Breast epithelium (tissue), 3 donors: ENCODE data around the gene GAB3.

Source experiments
- CTCF ChIP-seq, 3 donors: fragments of 450-650 bp; IDR thresholded peaks; one replicate each; pipeline ENCODE4 v1.5.1; 2016 to 2017; ENCODE audit warnings: antibody characterized with exemption in 3 of 3, mild to moderate bottlenecking in 3 of 3, moderate library complexity in 3 of 3
- POLR2A ChIP-seq: fragments of 450-650 bp; IDR thresholded peaks from one replicate; pipeline ENCODE4 v1.6.1; 2016; ENCODE audit warnings: antibody characterized with exemption, mild to moderate bottlenecking, moderate library complexity
- POLR2AphosphoS5 ChIP-seq, 3 donors: sonication (generic); formaldehyde crosslinking; IDR thresholded peaks; one replicate each; pipeline ENCODE4 v1.6.1; 2017; ENCODE audit warnings: antibody characterized with exemption in 3 of 3

- TF ChIP-seq CTCF (IDR thresholded peaks at IDR 0.05) (peak in 2 of 3 donors; percentile 60 to 62), POLR2AphosphoS5 (IDR thresholded peaks at IDR 0.05) (no peak), POLR2A (no peak)
These were observed 2.1 kb downstream of the GAB3 start for GRCh38 chrX:154748712-154749339.
